ENCODE measurements around the gene EML6.

Gene EML6

DNA sequence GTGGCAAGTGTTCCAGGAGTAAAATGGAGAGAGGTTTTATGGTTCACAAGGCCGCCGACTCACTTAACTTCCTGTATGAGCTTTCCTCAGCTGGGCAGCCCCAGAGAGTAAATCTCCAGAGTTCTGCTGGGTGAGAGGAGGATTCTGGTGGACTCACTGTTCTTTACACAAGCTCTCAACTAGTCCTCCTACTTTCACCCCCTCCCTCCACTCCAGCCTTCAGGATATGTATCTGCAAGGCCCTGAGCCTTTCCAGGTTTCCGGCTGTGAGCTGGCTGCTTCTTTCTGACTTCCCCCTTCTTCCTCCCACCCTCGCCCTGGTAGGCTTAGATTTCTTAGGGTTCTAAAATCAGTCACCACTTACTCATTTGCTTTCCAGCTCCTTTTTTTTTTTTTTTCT is 34.0 kb downstream of the EML6 start:
- DNase-seq (ENCODE audit: low read depth, low spot score): no peak

DNA sequence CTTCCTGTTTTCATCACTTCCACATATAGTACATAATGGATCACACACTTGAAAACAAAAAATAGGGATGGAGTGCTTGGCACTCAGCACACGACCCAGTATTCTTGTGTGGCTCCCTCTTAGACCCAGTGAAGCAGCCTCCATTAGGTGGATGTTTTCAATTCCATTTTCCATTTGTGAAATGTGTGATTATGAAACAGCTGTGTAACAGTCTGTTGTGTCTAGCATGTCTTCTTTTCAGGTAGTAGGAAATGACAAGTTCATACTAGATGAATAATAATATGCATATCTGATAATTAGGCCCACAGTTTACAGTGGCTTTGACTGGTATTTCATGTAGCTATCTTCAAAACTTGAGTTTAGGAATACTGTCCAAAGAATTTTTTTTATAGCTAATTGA is 35.5 kb downstream of the EML6 start:
- DNase-seq (ENCODE audit: low read depth, low spot score): no peak

DNA sequence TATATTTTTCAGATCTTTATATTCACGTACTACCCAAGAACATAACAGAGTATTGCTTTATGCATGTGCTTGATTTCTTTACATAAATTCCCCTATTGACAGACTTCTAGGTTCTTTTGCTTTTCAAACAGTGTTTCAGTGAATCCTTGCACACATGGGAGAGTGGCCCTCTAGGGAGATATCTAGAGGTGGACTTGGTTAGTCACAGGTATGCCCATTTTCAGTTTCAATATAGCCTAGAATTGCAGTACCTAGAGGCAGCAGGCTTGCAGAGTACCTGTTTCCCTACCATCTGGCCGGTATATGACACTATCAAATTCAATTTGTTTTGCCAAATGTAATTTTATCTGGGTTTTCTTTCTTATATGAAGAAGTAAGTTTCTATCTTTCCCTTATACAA is 36.8 kb downstream of the EML6 start:
- no peak for DNase-seq (ENCODE audit: low read depth, low spot score)

DNA sequence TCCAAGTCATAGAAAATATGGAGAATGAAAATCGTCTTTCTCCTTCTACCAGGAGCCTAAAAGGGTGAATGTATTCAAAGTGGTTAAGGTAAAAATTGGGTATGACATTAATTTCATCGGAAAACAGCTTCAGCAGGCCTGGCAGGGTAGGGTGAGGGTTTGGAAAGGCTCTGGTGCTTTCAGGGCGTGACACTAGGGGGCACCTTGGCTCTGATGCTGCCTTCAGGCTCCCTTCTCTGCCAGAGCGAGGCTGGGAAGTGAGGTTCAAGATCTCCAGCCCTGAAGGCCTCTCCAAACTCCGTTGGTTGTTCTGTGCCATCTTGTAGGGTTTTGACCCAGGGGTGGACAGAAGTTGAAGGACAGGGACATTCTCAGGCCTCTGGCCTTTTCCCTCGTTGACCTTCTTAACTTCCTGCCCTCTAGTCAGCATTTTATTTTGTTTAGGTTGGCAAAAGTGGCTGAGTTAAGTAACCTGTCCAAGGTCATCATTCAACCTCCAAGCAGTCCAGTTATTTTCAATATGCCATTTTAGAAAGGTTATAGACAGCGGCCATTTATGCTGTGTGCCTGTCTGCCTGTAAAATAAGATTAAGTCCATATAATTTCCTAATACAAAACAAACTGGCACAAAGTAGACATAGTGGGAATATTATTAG is 40.3 kb downstream of the EML6 start:
- no peak for DNase-seq (ENCODE audit: low read depth, low spot score)

DNA sequence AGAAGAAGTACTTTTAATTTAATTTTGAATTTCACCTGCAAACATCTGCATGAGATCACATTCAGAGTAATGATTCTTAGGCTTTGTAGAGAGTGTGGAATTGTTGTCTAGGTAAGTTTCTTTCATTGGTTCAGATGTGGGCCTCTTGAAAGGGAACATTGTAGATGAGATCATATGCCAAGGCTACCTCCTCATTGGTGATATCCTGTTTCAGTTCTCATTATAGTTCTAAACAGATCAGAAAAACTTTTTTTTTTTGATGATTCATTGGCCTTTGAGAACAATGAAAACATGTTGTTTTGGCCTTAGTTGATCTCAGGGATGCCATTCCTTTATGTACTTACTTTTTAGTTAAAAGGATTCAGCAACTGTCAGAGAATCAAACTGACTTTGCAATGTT is 44.5 kb downstream of the EML6 start:
- no peak for DNase-seq (ENCODE audit: low read depth, low spot score)

GRCh38 chr2:54768772-54769428 is 45.4 kb downstream of the EML6 start:
- no peak for DNase-seq (ENCODE audit: low read depth, low spot score)

- no peak for DNase-seq (ENCODE audit: low read depth, low spot score)
Measured at GRCh38 chr2:54770211-54770610, 46.7 kb downstream of the EML6 start.

DNA sequence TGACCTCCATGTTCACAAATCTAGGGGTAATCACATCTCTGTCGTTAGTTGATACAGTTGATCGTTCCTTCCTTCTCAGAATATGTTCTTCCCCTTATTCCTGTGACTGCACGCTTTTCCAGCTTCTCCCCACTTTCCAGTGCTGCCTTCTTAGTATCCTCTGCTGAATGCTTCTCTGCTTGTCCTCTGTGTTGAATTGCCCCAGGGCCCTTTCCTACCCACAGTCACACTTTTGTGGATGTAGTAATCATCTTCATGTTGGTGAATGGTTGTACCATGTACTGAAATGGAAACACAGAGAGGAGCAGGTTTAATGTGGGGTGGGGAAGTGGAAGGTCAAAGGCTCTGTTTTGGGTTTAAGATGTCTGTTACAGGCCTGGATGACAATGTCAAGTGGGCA is 47.2 kb downstream of the EML6 start:
- no peak for DNase-seq (ENCODE audit: low read depth, low spot score)

DNA sequence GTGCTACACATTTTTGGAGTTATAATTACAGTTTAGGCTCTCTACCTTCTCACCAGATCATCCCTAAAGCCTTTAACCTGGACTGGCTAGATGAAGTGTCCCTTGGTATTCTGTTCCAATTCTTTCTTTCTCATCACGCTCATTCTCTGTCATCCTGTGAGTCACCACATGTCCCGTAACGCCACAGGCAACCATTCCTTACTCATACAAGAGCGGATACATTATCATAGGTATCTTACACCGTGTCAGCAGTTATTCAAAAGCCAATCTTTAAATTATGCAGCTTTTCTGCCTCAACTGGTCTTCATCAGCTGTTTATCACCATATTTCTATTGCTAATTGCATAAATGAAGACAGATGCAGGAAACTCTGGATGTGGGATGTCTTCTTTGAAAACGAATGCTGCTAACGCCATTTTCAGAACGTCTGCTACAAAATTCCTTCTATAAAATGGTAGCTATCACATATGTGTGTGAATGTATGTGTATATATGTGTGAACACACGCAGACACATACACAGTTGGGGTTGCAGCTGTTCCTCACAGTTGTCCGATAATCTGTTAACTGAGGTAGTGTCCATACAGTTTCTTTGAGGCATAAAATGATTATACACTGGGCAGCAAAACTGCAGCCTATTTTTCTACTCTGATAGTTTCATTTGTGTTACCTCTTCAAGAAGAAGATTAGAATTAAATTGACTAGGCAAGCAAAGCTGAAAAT is 47.9 kb downstream of the EML6 start:
- DNase-seq (ENCODE audit: low read depth, low spot score): no peak

DNA sequence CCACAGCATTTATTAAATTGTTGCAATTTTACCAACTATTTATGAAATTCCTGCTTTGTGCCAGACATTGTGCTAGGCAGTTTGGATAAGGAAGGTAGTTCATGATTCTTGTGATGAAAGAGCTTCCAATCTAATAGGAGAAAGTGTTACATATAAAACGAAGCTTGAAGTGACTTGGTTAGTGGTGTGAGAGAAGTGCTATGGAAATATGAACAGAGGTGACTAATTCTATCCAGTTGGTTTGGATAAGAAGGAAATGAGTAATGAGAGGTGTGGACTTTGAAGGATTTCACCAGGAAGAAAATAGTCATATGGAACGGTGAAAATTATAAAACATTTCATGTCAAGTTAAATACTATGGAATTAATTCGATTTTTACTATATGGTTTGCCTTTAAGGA is 48.6 kb downstream of the EML6 start:
- DNase-seq (ENCODE audit: low read depth, low spot score): no peak

DNA sequence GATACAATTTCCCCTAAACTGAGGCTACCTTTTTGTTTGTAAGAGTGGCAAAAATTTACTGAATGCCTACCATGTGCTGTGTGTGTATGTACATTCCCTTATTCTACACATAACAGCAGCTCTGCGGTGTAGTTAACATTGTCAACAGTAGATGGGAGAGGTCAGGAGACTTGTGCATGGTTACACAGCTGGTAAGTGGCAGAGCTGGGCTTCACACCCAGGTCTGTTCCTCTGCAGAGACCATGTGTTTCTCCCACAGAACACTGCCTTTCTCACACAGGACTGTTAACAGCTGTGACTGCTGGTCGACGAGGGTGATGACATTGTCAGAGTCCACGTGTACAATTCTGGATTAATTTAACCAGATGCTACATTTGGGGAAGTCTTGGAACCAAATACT is 49.1 kb downstream of the EML6 start:
- DNase-seq (ENCODE audit: low read depth, low spot score): no peak

DNA sequence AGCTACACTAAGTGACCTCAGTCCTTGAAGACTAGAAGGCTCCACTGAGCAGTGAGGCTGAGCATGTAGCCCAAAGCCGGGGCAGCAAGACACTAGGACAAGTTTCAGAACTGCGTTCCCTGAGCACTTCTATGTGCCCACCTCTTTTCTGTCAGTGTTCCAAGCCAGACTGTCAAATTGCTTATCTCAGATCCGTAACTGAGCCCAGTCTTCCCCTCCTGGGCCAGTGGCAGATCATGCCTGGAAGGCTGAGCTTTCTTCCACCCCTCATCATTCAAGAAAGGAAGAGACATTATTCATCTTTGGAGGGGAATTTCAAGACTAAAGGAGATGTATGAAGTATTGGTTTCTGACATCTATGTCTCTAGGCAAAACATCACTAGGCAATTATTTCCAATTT is 49.8 kb downstream of the EML6 start:
- no peak for DNase-seq (ENCODE audit: low read depth, low spot score)

DNA sequence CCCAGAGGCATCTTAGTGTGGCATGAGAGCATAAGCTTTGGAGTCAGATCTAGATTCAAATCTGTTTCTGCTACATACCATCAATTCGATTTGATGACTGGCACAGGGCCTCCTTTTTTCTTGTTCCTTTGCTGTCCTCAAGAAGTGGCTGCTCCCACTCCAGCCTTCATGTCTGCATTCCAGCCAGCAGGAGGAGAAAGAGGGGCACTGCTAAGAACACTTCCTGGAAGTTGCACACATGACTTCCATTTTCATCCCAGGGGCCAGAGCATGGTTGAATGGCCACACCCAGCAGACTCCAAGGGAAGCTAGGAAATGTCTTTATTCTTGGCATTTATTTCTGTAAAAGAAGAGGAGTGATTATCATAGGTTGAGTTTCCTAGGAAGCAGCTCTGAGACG is 50.4 kb downstream of the EML6 start:
- no peak for DNase-seq (ENCODE audit: low read depth, low spot score)

DNA sequence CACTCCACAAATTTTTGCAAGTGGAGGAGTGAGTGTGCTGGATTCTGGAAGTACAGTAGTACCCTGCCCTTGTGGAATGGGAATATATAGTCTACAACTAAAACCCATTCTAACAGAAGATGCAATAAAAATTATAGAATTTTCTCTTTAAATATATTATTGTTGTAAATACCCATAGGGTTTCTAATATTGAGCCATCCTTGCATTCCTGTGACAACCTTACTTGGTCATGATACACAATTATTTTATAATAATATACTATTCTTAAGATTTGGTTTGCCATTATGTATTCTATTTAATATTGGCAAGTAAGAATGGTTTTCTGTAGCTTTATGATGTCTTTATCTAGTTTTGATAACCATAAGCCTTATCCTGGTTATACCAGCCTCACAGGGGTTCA is 52.2 kb downstream of the EML6 start:
- no peak for DNase-seq (ENCODE audit: low read depth, low spot score)

DNA sequence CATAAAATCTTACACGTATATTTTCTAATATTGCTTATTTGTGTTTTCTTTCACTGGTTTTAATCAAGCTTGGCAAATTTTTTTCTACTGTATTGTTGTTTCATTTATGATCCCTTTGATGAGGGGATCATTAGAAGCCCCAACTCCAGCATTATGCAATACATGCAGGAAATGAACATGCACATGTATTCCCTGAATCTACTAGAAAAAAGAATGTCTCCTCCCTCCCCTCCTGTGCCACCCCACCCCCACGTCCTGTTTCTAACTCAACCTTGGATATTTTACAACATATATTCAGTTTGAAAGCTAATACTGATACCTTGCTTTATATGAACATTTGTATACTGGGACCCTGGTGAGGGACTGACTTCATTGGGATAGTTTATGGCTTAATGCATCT is 53.0 kb downstream of the EML6 start:
- no peak for DNase-seq (ENCODE audit: low read depth, low spot score)

DNA sequence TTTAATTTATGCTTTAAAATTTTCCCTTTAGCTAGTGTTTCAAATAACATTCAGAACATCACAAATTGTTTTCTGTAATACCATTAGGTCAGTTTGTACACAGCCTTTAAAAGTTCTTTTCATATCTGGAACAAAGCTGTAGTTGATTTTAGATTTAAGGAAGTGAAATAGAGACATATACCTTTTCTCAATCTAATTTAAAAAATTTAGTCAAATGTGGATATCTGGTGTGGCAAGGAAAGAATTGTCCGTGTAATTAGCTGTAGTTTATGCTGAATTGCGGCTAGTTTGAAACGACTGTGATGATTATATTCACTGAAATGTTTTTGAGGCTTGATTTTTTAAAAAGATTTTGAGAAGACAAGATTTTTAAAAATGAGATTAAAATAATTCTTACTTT is 59.9 kb downstream of the EML6 start:
- DNase-seq (ENCODE audit: low read depth, low spot score): no peak

DNA sequence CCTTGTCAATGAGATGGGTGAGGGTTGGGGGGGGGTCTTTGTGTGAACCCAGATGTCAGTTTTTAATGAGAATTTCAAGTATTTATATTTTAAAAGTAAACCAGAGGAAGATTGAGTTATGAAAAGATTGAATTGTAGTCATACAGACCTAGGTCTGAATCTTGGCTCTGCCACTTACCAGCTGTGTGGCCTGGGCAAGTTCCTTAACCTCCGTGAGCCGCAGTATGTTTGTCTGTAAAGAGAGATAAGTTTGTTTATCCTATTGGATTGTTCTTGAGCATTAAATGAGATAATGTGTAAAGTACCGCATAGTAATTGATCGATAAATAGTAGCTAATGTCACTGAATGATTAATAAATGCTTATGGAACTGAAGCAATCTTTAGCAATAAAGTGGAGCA is 63.8 kb downstream of the EML6 start:
- no peak for DNase-seq (ENCODE audit: low read depth, low spot score)

DNA sequence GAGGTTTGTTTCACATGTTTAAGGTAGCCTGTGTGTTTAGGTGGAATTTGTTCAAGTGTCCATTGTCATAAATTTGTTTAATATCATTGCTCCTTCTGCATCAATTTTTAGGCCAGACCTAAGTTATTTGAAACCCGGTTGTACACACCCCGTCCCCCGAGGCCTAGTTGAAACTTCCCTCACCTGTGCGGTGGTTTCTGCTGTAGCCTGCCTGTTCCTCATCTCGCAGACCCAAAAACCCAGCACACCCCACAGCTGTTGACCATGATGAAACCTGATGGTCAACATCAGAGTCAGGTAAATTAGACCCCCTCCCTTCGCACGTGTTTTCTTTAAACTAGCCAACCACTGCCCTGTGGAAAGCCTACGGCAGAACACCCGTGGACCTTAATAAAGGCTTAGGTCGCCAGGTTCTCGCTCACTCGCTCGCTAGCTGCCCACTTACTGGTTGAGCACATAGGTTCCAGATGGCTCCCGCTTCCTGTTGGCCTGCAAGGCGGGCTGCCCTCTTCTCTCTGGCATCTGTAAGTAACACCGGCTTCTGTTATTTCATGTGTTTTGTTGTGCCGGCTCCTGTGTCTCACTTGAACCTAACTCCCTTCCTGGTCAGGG is 64.4 kb downstream of the EML6 start:
- no peak for DNase-seq (ENCODE audit: low read depth, low spot score)

GRCh38 chr2:54789878-54790277 is 66.4 kb downstream of the EML6 start:
- DNase-seq (ENCODE audit: low read depth, low spot score): no peak

DNA sequence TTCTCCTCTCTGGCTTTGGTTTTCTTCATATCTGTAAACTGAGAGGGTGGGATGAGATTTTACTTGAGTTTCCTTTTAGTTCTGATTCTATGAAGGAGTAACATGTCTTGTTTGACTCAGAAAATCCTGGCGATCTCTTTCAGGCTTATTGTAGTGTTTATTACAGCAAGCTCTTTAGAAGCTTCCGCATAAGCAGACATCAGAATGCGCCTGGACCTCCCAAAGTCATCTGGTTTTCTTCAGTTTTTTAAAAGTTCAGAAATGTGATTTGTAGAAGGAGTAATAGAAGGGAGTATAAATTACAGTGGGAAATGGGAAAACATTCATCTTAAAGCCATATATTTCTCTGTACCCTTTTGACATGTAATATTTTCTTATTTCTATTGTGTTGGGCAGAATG is 68.4 kb downstream of the EML6 start:
- DNase-seq (ENCODE audit: low read depth, low spot score): no peak

GRCh38 chr2:54797307-54797706 is 73.8 kb downstream of the EML6 start:
- no peak for DNase-seq (ENCODE audit: low read depth, low spot score)

GRCh38 chr2:54801352-54801751 is 77.9 kb downstream of the EML6 start:
- no peak for DNase-seq (ENCODE audit: low read depth, low spot score)

All from smooth muscle cell of the brain vasculature (primary cell).